SU-DHL-6 (cell line): ENCODE results near the gene TUFT1.

Experiments
- EZH2phosphoT487 ChIP-seq: fragments of 200-600 bp; sonication (generic), shearing (Covaris generic); conservative IDR thresholded peaks from 2 replicates; pipeline ENCODE4 v1.6.1; 2018; ENCODE audit warnings: mild to moderate bottlenecking, antibody characterized with exemption, low read length, moderate library complexity, mixed read lengths
- TF ChIP-seq, protein P1 (sequence below): fragments of 200-600 bp; sonication (generic); IDR thresholded peaks from one replicate; pipeline ENCODE4 v1.5.1; 2017; ENCODE audit warnings: antibody characterized with exemption, mild to moderate bottlenecking, low read length, moderate library complexity; ENCODE audit not compliant: insufficient read depth, poor library complexity, severe bottlenecking

DNA sequence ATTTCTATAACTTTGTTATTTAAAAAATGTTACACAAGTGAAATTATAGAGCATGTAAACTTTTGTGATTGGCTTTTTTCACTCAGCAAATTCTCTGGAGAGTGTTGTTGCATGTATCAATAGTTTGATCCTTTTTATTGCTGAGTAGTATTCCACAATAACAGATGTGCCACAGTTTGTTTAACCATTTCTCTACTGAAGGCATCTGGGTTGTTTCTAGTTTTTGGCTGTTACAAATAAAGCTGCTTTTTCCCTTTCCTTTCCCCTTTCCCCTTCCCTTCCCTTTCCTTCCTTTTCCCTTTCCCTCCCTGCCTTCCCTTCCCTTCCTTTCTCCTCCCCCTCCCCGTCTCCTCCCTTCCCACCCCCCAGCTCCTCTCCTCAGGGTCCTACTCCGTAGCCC lies 15.9 kb downstream of the TUFT1 start:
- TF ChIP-seq, protein P1, sequence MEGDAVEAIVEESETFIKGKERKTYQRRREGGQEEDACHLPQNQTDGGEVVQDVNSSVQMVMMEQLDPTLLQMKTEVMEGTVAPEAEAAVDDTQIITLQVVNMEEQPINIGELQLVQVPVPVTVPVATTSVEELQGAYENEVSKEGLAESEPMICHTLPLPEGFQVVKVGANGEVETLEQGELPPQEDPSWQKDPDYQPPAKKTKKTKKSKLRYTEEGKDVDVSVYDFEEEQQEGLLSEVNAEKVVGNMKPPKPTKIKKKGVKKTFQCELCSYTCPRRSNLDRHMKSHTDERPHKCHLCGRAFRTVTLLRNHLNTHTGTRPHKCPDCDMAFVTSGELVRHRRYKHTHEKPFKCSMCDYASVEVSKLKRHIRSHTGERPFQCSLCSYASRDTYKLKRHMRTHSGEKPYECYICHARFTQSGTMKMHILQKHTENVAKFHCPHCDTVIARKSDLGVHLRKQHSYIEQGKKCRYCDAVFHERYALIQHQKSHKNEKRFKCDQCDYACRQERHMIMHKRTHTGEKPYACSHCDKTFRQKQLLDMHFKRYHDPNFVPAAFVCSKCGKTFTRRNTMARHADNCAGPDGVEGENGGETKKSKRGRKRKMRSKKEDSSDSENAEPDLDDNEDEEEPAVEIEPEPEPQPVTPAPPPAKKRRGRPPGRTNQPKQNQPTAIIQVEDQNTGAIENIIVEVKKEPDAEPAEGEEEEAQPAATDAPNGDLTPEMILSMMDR: no peak
- TF ChIP-seq EZH2phosphoT487: no peak
